Subcutaneous adipose tissue (tissue), 4 donors: ENCODE measurements around the gene EHBP1L1. TPM values are rescaled to one million over a fixed set of nuclear protein-coding genes. Genes with fewer than 3 reads are reported as not detected.

Experiments used
- total RNA-seq, 4 donors: library from RNA; depleted of rRNA; stranded (reverse); fragments of >200 nt; gene quantifications; one replicate each; pipeline ENCODE4 v1.1.0, GENCODE V29; 2016
- TF ChIP-seq, protein P1 (sequence below): fragments of 450-650 bp; IDR thresholded peaks from one replicate; pipeline ENCODE4 v1.5.1; 2016; ENCODE audit warnings: low read depth, mild to moderate bottlenecking, control low read depth, antibody characterized with exemption, moderate library complexity

The EHBP1L1 gene
- total RNA-seq, 4 donors from 2014 or later = 27.1 to 79.5 (median 45.7) TPM

DNA sequence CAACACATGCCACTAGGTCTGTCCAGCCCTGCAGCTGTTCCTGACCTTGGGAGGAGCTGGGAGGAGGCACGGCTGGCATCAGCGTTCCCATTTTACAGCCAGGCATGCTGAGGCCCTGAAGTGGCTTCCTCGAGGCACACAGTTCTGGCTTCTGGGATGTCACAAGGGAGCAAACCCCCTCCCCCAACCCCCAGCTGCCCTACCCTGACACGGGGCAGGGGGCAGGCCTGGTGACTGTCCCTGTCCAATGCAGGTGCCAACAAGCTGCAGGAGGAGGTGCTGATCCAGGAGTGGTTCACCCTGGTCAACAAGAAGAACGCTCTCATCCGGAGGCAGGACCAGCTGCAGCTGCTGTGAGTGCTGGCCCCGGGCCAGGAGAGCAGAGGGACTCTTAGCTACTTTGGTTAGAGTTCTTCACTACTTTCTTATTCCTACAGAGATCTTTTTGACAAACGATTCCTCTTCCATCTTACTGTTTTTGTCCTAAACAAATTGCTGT is 14.4 kb downstream of the EHBP1L1 start:
- TF ChIP-seq, protein P1, sequence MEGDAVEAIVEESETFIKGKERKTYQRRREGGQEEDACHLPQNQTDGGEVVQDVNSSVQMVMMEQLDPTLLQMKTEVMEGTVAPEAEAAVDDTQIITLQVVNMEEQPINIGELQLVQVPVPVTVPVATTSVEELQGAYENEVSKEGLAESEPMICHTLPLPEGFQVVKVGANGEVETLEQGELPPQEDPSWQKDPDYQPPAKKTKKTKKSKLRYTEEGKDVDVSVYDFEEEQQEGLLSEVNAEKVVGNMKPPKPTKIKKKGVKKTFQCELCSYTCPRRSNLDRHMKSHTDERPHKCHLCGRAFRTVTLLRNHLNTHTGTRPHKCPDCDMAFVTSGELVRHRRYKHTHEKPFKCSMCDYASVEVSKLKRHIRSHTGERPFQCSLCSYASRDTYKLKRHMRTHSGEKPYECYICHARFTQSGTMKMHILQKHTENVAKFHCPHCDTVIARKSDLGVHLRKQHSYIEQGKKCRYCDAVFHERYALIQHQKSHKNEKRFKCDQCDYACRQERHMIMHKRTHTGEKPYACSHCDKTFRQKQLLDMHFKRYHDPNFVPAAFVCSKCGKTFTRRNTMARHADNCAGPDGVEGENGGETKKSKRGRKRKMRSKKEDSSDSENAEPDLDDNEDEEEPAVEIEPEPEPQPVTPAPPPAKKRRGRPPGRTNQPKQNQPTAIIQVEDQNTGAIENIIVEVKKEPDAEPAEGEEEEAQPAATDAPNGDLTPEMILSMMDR = no peak

DNA sequence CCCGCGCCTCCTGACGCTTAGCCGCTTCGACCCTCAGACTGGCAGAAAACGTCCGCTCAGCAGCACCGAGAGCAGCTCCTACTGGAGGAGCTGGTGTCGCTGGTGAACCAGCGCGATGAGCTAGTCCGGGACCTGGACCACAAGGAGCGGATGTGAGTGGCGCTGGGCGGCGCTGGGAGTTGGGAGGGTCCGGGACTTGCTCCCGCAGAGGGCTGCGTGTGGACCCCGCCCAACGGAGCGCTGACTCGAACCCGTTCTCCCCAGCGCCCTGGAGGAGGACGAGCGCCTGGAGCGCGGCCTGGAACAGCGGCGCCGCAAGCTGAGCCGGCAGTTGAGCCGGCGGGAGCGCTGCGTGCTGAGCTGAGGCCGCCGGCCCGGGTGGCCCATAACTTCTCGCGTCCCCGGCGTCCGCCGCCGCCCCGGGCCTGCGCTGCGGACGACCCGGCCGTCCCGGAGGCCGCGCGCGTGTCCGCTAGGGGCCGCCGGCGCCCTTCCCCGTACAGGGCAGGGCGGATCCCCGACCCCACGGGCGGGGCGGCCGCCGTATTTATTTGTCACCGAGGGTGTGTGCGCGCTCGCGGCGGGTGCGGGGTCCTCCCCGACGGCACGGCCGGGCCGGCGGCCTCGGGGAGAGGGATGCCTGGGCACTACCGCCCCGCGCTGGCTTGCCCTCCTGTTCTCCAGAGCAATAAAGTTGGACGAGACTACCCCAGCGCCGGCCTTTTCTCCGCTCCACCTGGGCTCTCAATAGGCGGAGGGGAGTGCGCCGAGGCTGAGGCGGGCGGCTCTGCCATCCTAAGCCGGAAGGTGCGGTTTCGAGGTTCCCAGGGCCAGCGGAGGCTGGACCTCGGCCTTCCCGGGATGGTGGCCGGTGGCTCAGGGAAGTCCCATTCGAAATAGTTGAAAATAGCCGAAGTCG is 16.3 kb downstream of the EHBP1L1 start:
- TF ChIP-seq, protein P1 = no peak

DNA sequence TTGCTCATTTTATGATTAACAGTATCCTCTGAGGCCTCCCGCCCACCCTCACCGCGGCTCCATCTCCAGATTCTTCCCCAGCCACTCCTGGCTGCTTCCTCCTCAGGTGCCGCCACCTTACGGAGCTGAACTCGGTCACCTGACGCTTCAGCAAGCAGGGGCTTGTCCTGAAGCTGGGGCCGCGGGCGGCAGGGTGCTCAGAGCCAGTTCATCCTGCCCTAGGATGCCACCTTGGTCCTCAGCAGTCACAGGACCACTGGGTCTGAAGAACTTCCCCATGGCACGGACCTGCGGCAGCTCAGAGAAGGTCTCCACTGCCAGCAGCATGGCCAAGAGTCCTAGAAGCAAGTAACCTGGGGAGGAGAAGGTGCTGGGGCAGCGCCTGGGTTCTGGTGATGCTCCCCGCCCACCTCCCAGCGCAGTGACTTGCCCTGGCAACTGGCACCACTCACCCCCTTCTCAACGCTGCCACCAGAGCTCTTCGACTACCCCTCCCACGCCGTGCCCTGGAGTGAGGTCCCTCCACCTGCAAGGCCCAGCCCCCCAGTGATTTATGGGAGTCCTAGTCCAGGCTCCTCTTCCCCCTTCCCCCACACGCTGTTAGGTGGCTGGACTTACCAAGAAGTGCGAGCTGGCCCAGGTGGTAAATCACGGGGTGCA is 17.1 kb downstream of the EHBP1L1 start:
- TF ChIP-seq, protein P1 = no peak

DNA sequence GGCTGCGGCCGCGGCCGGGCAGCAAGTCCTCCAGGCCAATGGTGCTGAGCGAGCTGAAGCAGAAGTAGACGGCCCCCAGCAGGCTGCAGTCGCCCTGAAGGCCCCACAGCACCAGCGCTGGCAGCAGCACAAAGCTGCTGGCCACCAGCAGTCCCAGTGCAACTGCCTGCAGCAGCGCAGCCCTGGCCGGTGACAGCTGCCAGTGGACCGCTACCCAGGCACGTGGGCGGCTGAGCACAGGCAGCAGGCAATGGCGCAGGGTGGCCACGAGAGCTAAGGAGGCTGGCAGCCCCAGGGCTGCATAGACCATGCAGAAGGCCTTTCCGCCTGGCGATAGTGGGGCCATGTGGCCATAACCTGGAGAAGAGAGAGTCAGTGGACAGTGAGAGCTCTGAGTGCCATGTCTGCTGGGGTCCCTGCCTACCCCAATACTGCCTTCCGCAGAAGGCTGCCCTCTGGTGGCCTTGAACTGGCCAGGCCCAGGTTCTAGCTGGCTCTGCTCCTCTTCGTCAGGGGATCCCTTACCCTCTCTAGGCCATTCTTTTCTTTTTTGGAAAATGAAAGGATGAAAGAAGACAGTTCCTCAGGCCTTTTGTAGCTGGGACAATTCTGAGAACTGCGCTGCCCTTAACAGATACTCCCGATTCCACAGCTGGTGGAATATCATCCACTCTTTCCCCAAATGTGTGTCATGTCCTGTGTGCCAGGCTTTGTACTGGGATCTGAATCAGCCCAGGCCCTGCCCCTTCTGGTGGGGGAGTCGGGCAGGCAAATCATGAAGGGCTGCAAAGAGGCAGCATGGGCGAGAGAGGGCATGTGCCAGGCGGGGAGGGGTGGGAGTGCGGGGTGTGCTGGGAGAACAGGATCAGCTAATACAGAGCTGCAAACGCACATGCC is 17.9 kb downstream of the EHBP1L1 start:
- TF ChIP-seq, protein P1 = no peak

DNA sequence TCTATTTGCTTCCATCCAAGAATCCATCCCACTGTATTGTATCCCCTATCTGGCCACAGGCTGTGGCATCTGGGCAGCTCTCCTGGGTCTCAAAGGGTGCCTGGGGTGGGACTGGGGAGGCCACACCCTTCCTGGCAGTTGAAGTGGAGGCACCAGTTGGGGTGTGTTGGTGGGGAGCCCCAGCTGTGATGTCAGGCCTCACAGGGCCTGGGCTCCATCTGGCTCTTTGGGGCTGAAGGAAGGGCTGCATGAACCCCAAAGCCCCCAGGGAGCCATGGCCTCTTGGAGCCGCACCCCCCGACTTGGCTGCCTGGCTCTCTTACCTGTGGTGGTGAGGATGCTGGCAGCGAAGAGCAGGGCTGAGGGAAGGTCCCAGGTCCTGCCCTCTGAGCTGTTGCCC is 19.3 kb downstream of the EHBP1L1 start:
- TF ChIP-seq, protein P1 = no peak

DNA sequence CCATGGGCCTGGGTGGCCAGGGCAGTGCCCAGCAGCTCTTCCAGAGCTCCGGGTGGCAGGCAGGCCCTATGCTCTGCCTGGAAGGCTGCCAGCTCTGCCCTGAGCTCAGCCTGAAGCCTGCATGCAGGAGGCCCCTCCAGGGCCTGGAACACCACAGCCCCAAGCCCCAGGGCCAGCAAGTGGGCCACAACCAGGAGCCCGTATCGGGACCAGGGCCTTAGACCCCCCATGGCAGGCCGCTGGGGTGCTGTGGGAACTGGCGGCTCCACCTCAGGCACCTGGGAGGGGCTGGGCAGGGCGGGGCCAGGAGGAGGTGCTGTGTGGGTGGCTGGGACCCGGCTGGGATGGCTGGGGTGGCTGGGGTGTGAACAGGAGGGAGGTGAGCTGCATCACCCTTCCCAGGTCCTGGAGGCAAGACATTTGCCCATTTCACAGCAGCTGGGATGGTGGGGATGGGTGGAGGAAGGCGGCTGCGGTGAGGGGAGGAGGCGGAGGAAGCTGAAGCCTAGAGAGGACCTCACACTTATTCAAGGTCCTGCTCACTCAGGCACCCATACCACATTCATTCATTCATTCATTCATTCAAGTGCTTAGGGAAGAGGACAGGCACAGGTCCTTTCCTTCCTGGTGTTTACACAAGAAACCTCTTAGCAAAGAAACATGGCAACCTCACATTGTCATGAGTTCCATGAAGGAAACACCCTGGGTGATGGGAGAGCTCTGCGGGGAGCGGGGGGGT is 19.9 kb downstream of the EHBP1L1 start, which contains the start of gene KCNK7:
Gene KCNK7, minus strand, starts transcription at position 258 of the 739 bp plus-strand sequence. Its CDS starts 28 bp downstream, at position 230.
- TF ChIP-seq, protein P1 = no peak
